Erythroblast (primary cell): ENCODE results near the gene SERPINA9.

ENCODE experiments used
- GATA1 ChIP-seq: IDR thresholded peaks from 2 replicates; pipeline ENCODE4 v1.6.1; 2011; ENCODE audit warnings: low read depth, mild to moderate bottlenecking, control low read depth, low read length, moderate library complexity
- POLR2A ChIP-seq: IDR thresholded peaks from 2 replicates; pipeline ENCODE4 v1.6.1; 2011; ENCODE audit warnings: mild to moderate bottlenecking, low read length

GRCh38 chr14:94515856-94516255 is 39.9 kb upstream of the SERPINA9 start:
- TF ChIP-seq POLR2A (no peak), GATA1 (no peak)
